GM12873 (cell line): ENCODE results near the gene FIP1L1.

Source experiments
- TF ChIP-seq, protein P1 (sequence below): IDR thresholded peaks from 2 replicates; pipeline ENCODE4 v1.5.1; 2012; ENCODE audit warnings: low read depth, mild to moderate bottlenecking, moderate library complexity, low read length, control low read depth; ENCODE audit not compliant: insufficient read depth; ENCODE audit errors: missing control alignments

FIP1L1 gene

DNA sequence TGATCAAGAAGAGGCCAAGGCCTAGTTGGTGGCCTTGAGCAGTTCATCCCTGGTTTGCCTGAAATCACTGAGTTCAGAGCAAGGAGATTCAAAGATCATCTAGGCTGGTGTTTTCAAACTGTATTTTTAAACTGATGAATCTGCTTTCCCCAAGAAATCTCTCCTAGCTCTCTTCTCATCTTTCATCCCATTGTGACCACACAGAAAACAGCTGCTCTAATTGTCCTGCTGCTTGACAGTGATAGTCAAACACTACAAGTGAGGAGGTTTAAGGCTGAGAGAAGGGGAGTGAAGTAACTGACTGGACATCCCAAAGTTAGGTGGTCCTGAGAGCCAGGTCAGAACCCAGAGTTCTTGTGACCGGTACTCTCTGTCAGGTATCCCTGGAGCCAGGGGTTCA is 122.3 kb downstream of the FIP1L1 start:
- TF ChIP-seq, protein P1, sequence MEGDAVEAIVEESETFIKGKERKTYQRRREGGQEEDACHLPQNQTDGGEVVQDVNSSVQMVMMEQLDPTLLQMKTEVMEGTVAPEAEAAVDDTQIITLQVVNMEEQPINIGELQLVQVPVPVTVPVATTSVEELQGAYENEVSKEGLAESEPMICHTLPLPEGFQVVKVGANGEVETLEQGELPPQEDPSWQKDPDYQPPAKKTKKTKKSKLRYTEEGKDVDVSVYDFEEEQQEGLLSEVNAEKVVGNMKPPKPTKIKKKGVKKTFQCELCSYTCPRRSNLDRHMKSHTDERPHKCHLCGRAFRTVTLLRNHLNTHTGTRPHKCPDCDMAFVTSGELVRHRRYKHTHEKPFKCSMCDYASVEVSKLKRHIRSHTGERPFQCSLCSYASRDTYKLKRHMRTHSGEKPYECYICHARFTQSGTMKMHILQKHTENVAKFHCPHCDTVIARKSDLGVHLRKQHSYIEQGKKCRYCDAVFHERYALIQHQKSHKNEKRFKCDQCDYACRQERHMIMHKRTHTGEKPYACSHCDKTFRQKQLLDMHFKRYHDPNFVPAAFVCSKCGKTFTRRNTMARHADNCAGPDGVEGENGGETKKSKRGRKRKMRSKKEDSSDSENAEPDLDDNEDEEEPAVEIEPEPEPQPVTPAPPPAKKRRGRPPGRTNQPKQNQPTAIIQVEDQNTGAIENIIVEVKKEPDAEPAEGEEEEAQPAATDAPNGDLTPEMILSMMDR, result no peak

DNA sequence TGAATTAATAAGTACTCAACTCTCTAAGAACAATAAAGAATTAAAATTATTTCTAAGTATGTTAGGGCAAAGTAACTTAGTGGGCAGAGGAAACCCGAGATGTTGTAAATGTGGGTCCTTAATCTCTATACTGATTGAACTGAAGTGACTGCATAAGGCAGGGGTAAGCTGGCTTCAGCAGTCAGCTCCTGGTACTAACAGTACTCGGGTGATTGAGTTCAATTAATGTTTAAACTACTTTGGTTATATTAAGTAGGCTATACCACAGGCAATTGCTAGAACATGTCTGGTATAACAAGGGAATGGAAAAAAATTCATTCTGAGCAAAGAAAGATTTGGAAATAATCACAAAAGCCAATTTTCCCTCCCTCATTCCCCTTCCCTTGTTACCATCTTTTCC is 123.1 kb downstream of the FIP1L1 start:
- TF ChIP-seq, protein P1, result no peak

DNA sequence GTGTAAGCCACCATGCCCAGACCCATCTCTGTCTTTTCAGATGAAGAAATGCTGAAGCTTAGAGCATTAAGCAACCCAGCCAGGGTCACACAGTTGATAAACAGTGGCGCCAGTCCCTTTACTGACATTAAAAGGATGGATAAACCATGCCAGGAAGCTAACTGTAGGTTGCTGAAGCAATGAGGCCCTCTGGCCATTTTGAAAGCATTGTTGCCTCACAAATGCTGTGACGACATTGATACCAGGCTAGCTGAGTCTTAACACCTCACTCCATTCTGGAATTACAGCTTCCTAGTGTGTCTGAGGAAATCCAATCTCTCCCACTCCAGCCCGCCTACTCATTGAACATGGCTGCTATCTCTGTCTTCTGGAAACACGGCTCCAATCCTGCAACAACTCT is 124.1 kb downstream of the FIP1L1 start:
- TF ChIP-seq, protein P1, result no peak

DNA sequence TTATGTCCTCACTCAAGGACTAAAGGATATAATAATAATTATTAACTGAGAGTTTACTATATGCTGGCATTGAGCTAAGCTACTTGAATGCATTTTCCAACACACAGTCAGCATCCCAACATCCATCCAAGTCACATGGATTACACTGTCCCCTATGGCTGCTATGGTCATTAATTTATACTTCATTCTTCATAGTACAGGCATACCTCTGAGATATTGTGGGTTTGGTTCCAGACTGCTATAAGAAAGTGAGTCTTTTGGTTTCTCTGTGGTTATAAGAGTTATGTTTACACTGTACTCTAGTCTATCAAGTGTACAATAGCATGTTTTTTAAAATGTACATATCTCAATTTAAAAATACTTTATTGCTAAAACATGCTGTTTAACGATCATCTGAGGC is 124.7 kb downstream of the FIP1L1 start:
- TF ChIP-seq, protein P1, result no peak

DNA sequence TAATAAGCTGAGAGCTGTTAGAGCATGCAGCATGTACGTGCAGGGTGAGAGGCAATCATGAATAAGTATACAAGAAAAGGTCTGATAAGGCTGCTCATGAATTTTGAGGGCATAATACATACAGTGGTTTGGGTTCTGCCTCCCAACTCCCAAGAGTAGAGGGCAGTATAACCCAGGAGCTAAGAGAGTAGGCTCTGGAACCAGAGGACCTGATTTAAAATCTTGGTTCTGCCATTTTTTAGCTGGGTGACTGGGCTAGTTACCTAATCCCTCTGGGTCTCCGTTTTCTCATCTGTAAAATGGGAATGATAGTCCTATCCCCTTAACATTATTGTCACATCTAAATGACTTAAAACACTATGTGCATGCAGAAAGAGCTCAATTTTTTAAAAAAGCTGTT is 128.5 kb downstream of the FIP1L1 start:
- TF ChIP-seq, protein P1, result peak; percentile 6

DNA sequence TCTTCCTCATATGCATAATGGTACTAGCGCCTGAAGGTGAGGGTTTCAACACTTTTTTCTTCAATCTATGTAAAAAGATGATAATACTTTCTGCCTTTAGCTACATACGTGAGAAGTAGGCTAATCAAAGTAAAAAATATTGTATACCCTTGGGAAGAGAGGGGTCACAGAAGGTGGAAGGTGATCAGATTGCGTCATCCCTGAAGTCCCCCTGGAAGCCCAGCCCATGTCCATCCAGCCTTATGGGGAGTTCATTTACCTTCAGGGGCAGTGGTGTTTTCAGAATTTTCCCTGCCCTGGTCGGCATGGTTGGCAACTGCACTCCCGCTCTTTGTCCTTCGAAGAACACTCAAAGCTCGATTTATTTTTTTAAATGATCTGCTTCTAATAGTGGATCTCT is 129.6 kb downstream of the FIP1L1 start:
- TF ChIP-seq, protein P1, result no peak

DNA sequence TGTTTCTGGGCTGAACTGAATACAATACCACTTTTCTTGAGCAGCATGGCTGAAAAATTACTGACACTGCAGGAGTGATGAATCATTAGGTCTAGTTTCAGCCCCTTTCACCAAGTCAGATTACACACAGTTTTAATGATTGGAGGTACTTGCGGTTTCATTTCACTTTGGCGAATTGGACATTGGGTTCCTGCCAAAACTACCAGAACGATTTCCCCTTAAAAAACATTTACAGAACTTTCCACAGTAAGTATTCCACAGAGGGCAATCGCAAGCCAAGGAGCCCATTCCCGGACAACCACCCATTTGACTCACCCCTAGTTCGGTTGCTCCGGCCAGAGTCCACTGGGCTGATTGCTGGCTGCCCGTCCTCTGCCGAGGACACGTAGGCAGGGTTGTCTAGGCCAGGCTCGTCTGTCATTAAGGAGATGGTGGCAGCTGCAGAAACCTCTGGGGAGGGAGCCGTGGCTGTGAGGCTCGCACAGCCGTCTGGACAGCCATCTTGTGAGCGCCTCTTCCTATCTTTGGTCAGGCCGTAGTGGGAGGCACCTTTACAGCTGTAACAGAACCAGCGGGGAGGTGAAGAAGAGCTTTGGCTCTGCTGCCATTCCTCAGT is 130.3 kb downstream of the FIP1L1 start:
- TF ChIP-seq, protein P1, result no peak
